Hematopoietic multipotent progenitor cell treated with erythropoietin and hydrocortisone succinate and interleukin-3 and kit ligand, for 15 days (in vitro differentiated cells): ENCODE measurements around the gene NBEAL2.
A peak's percentile ranks its signal among the peaks of the same experiment; 100 is the strongest.

Source experiments
- DNase-seq: peaks from one replicate; pipeline ENCODE4 v3.0.0-alpha.2; 2015; ENCODE audit warnings: low spot score

NBEAL2 gene, protein sequence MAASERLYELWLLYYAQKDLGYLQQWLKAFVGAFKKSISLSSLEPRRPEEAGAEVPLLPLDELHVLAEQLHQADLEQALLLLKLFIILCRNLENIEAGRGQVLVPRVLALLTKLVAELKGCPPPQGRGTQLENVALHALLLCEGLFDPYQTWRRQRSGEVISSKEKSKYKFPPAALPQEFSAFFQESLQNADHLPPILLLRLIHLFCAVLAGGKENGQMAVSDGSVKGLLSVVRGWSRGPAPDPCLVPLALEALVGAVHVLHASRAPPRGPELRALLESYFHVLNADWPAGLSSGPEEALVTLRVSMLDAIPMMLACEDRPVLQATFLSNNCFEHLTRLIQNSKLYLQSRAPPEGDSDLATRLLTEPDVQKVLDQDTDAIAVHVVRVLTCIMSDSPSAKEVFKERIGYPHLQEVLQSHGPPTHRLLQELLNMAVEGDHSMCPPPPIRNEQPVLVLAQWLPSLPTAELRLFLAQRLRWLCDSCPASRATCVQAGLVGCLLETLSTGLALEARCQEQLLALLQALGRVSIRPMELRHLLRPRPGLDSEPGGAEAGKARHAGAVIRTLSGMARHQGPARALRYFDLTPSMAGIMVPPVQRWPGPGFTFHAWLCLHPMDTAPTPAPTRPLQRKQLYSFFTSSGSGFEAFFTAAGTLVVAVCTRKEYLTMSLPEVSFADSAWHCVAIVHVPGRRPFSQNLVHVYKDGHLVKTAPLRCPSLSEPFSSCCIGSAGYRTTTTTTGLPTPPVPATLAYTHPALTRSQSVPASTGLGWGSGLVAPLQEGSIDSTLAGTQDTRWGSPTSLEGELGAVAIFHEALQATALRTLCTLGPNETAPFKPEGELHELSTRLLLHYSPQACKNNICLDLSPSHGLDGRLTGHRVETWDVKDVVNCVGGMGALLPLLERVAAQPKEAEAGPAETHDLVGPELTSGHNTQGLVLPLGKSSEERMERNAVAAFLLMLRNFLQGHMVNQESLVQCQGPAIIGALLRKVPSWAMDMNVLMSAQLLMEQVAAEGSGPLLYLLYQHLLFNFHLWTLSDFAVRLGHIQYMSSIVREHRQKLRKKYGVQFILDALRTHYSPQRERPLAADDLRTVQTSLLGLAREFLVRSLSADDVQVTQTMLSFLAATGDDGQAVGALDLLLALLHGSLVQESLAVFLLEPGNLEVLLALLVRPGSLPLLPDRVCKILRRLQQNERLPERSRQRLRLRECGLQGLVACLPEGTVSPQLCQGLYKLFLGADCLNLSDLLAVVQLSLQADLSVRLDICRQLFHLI (N-terminal part only)

DNA sequence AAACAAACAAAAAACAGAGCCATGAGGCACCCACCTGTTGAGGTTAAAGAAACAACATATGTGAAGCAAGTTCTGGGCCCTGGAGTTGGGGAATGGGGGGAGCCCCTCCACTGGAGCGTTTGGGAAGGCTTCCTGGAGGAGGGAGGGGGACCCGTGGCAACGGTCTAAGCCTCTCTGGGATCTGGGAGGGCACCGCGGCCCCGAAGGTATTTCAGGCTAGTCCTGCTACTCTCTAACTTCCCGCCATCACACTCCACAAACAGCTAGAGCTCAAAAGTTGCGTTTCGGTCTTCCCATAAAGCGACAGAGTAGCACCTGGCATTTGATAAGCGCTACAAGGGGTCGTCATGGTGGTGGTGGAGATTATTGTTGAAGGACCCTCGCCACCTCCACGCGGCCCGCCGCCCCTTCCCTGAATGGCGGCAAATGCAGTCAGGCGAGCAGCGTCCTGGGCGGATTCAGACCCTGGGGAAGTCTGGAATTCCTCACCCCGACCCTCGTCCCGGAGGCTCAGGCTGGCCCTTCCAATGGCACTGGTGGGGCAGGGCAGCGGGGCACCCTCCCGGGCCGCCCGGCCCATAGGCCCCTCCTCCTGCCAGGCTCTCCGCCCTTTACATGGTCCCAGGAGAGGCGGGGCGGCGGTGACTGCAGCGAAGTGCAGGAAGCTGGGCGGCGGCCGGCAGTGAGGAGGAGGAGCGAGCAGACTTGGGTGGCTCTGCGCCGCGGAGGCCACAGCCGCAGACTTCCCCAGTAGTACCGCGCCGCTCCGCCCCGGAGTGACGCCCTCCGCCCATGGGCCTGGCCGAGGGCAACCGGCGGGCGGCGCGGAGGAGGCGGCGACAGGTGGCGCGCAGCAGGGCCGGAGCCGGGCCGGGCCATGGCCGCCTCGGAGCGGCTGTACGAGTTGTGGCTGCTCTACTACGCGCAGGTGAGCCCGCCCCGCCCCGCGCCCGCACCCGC lies at the start of gene NBEAL2:
TSS of gene NBEAL2 (plus strand) at position 682 of the 960 bp plus-strand sequence. CDS start at position 878, 196 bp downstream.
- DNase-seq, result peak; percentile 97

DNA sequence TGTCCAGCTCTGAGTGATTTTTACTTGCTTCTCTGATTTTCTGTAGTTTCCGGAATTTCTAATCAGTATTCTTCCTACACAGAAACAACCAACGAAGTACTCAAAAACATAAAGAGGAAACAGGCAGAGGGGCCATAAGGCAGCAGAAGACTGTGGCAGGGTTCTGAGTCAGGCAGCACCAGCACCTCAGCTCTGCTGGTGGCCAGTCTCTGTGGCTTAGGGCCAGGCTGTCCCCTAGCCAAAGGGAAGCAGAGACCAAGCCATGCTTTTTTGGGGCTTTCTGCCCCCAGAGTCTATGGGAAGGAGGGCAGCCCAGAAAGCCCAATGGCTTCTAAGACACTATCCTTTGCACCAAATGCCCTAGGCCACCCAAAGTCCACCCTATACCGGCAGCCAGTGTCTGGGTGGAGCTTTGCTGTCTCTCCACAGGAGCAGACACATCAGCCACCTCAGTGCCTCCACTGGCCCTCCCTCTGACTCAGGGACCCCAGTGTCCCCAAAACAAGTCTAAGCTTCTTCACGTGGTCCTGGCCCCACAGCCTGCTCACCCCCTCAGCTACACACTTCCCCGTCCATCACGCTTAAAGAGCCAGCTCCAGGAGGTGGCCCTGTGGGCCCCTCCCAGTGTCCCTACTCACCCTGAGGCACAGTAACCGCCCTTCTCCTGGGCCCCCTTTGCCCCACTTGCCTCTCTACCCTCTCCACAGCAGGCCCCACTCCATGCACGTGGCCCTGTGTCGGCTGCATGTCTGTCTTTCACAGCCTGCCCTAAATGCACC lies 49.1 kb upstream of the NBEAL2 start:
- no peak for DNase-seq

DNA sequence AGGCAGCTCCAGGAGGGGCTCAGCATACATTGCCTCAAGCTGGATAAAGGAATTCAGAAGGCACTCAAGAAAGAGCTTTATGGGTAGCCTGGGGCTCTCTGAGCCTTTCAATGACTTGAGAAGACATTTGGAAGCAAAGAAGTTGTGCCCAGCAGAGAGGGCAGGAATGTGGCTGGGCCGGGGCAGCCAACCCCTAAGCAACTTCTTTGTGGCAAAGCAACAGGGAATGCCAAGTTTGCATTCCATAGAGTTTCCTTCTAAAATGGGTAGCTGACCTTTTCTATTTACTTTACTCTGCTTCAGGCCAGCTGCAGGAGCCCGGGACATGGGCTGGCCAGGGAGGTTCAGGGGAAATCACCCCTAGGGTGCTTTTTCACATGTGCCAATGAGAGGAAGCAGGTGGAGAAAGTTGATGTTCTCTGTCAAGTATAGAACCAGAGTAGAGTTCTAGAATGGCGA lies 48.5 kb upstream of the NBEAL2 start:
- DNase-seq, result no peak

DNA sequence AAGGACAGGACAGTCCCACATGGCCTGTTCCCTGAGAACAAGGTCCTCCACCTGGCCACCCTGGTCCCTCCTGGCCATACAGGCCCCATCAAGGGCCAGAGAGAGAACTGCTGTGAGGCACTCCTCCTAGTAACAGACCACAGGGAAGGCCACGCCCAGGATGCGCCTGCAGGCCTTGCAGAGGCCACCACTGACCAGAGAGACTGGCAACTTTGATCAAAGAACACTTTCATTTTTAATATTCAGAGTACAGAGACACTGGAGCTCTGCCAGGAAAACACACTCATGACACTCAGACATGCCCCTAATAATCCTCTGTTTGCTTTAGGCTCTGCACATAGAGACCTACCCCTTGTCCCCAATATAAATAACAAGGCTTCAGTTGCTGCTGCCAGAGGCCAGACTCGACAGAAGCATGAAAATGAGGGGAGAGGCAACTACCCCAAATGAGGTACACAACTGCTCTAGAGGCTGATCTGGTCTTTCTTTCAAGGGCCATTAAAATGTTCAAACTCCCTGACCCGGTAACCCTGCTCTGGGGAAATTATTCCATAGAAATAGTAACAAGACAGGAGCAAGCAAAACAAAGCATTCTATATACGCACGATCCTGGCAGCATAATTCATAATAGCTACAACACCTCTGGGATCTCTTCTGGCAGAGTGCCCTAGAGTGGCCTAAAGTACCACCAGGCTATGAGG lies 47.7 kb upstream of the NBEAL2 start:
- DNase-seq, result no peak

DNA sequence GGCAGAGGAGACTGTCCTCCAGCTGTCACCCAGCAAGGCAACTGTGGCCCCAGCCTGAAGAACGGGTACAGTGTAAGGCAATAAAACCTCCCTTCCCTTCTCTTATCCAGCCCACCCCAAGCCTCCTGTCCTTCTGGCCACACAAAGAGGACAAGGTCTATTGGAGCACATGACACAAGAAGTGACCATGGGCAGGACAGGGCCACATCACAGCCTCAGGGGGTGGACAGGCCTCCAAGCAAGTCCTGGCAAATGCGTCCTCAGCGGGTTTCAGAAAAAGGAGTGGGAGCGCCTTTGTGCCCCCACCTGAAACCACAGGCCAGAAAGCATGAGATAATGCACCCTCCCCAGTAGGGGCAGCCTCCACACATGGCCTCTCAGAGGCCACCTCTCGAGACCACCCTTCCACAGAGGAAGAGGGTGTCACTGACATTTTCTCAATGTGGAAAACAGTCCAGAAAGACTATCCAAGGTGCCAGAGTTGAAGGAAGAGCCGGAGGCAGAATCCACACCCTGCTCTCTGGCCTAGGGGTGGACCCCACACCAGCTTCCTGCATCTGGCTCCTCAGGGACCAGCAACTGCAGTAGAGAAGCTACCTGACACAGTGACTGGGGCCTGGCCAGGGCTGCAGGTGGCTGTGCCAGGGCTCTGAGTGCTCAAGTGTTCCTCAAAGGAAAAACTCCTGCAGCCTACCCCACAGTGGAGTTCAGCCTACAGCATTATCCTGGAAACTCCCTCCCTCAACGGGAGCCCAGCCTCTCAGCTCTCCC lies 46.8 kb upstream of the NBEAL2 start:
- no peak for DNase-seq

DNA sequence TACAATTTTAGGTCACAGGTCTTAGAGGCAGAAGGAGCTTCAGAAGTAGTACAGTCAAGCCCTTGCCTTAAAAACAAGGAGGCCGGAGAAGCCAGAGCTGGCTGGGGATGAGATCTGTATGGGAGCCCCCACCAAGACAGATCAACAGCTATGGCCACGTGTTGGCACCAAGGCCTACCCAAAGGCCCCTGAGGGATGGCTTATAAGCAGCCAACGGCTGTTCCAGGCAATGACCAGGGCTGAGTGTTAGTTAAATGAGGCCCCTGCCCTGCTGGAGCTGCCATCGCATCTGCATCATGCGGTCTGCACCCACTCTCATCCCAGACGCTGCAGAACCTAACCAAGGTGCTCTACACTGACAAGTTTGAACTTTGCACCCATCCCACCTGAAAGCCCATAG lies 46.2 kb upstream of the NBEAL2 start:
- no peak for DNase-seq

DNA sequence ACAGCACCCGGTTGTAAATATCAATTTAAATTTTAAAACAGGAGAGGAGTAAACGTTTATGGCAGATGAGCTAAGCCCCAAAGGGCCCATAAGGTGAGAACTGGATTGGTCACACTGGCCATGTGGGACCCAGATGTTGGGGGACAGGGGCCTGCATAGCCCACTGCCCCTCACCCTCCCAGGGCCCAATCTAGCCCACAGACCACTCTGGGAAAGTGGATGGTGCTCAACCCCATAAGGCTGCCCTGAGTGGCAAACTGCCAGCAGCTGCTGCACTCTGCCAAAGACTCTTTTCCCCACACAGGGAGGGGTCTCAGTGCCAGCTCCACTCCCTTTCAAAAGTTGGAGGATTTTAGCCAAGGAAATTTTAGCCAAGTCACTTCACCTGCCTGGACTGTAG lies 45.4 kb upstream of the NBEAL2 start:
- DNase-seq, result no peak

DNA sequence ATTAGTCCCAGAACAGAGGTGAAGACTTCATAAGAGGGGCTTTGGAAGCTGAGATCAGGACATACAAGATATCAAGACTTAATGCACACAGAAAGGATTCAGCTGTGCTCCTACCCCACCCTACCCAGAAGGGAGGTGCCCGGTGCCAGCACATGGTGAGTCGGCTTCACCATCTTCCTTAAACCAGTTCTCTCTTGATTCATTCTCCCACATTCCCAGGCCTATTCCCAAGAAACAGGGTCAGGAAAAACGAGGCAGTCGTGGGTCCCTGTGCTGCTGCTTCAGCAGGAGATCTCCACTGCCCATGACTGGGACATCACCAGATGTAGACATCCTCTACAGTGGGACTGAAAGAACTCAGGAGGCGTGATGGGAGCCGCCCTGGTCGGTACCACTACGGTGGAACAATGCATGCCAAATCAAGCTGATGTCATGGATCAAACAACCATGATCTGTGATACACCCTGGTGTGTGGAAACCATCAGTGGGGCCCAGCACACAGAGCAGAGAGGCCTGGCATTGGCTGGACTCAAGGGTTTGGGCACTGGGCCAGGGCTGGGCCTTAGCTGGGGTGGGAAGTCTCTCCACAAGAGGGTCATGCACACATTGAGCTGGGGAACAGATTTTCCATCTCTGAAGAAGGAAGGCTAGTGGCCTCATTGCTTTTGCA lies 44.8 kb upstream of the NBEAL2 start:
- peak; percentile 59 for DNase-seq

DNA sequence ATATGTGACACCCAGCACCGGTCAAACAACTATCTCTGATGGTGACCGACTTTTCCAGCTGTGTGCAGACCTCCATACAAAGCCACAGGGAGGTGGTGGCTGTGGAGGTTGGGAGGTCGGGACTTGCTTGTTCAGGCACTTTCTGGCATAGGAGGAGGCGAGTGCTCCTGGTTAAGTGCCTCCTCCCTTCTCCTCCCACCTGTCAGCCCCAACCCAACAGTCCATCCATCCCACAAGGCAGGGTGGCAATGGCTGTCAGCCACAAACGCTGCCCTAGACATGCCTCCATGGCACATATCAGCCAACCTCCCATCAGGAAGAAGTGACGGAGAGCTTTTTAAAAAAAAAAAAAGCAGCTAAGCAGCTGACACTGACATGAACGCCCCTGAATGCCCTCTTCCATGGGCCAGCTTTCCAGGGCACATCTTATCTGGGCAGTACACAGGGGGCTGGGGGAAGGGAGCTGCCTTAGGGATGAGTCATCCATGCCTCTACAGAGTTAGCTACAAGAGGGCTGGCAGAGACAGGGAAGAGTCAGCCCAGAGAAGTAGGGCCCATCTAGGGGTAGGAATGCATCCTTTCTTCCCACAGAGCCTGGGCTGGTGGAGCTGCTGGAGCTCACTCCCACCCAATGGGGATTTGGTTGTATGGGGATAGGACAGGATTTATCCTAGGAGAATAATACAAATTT lies 44.2 kb upstream of the NBEAL2 start:
- peak; percentile 70 for DNase-seq

DNA sequence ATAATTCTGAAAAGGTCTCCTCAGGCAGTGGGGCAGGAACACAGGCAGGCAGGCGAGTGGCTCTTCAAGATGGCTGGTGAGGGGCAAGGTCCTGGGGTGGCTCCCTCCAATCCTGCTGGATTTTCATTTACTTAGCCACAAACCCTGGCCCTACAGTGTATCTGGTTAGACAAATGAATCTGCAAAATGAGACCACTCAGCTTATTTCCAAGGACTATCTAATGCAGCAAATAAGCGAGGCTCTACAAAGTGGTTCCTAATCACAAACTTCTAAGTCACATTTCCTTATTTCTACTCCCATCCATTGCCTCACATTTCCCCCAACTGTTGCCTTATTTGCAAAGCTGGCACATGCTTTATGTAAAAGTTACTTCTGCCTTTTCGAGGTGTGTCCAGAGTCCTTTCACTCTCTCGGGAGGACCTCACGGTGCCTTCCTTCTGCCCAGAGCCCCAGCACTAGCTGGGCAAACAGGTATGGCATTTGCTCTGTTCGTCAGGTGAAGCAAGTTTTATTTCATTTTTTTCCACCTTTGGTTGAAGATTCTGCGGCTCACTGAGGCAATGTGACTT lies 43.4 kb upstream of the NBEAL2 start:
- DNase-seq, result no peak

DNA sequence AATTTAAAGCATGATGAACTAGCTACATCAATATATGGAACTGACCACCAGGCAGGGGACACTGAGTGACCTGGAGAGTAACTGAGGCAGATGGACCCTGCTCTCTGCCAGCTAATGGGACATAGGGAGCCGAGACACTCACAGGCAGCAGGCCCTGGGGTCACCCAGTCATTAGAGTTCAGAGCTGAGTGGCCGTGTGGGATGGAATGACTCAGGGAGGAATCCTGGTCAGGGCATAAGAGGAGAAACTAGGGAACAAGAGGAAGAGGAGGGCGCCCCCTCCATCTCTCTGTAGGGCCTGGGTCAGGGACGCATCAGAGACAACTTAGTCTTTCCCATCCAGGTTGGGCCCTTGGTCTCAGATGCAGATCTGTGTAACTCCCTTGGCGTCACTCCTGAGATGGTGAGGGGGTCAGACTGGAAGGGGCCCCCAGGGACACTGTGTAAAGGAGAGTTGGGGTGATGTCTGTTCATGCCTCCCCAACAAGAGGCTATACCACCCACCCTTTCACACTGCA lies 42.7 kb upstream of the NBEAL2 start:
- DNase-seq, result no peak

DNA sequence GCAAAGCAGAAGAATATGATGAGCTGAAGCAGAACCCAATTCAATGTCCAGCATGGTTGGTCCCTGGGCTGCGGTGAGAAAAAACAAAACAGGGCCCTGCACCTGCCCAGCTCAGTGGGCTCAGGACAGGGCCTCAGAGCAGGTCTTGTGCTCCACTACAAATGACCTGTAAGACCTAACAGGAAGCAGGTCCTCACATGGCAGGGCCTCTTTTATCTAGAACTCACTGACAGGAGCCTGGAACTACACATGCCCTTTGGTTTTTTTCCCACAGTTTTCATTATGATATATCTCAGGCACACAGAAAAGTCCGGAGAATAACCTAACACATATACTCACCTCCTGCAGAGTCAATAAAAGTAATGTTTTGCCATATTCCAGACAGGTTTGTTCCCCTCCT lies 41.3 kb upstream of the NBEAL2 start:
- DNase-seq, result no peak

DNA sequence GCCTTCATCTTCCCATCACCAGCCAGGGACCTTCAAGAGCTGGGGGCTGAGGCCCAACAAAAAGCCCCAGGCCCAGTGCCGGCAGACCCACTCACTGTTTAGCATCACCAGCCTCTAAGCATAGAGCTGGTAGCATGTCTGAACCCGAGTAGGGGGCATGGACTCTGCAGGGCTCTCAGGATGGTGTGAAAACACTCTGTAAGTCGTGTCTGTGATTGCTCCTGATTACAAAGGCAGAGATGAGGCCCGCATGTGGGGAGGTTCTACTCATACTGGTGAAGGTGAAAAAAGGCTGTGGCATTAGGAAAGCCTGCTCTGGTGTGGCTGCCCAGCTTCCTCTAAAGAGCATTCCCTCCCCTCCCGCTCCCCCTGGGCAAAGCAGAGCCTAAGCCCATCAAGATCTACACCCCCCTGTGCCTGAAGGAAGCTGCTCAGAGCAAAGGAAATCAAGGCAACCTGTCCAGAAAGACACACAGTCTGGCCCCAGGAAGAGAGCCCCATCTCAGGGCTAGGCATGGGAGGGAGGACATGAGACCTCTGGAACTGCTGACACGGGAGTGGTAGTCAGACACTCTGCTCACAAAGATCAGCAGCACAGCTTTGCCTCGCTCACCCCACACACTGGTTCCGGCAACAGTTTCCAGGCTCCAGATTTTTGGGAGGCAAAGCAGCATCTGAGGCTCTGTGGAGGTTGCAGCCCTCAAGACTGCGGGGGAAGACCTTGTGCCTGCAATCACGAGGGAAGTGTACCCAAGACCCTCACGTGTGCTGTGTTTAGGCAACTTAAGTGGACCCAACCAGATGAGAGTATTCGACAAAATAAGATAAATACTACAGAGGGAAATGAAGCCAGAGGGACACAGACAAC lies 39.7 kb upstream of the NBEAL2 start:
- DNase-seq, result no peak

DNA sequence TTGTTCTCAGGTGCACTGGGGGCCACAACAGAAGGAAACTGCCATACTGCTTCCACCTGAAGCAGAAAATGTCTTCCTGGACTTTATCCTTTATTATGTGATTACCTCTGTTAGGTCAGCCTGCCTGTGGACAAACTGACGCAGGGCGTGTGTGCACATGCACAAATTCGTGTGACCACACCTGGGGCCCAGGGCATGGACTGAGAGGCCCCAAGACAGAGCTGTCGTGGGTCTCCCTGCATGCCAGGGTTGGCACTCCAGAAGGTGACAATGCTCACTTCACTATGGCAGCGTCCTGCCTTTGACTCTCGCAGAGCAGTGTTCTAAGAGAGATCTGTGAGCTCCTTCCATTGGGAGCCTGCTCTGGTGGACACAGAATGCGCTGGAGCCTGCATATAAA lies 37.4 kb upstream of the NBEAL2 start:
- DNase-seq, result no peak

DNA sequence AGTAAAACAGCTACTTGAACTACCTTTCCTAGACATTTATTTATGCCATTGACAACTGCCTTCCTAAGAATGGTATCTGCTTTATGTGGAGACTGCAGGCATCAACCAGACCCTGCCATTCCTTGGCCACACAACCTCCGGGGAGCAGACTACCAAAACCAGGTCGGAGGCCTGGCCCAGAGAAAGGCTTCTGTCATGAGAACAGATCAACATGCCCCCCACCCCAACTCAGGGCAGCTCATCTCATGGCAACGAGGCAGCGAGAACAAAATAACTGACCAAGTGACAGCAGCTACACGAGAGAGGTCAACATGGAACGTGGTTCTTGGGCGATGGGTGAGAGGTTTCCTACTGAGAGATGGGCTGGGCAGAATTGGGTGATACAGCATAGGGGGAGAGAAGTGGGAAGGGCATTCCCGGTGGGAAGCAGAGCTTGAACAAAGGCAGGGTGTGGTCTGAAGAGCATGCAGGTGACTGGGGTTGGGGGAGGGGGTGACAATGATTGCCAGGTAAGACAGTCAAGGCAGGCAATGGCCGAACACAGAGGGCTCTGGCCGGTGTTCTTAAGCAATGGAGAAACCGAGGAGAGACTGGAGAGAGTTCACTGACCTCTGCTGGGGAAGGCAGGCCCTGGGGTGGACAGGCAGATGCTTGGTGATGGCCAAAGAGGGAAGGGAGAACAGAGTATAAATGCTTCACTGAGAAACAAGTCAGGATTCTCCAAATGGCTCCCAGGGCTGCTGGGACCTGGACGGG lies 36.8 kb upstream of the NBEAL2 start:
- DNase-seq, result no peak
